ENCODE measurements around the gene NAV3.

NAV3 gene

GRCh38 chr12:77830583-77831351, at the start of gene NAV3:
Gene NAV3 (plus strand): TSS chr12:77830894. CDS start chr12:77831462, 568 bp downstream.
- no peaks in the 10 kb centered on the region for H3K36me3 Mint-ChIP-seq (ENCODE audit: low read depth)
- H3K4me1 Mint-ChIP-seq (ENCODE audit: low read depth): no peaks in the 10 kb centered on the region
- H3K27ac Mint-ChIP-seq: no peak within 1 kb of the TSS
- H3K27me3 Mint-ChIP-seq: no peaks in the 10 kb centered on the region
- no peak within 1 kb of the TSS for H3K4me3 Mint-ChIP-seq
- intact Hi-C loops (cut with micrococcal nuclease): no loop called here
- no peaks in the 10 kb centered on the region for H3K9me3 Mint-ChIP-seq

GRCh38 chr12:77782034-77782433, 48.7 kb upstream of the NAV3 start:
- no peak overlapping the region for H3K27ac Mint-ChIP-seq
- H3K27me3 Mint-ChIP-seq: no peaks in the 10 kb centered on the region
- intact Hi-C loops (cut with micrococcal nuclease): no loop called here
- no peak overlapping the region for H3K4me3 Mint-ChIP-seq
- H3K36me3 Mint-ChIP-seq (ENCODE audit: low read depth): no peaks in the 10 kb centered on the region
- no peaks in the 10 kb centered on the region for H3K9me3 Mint-ChIP-seq
- H3K4me1 Mint-ChIP-seq (ENCODE audit: low read depth): no peaks in the 10 kb centered on the region

GRCh38 chr12:77782766-77783165, 47.9 kb upstream of the NAV3 start:
- no peaks in the 10 kb centered on the region for H3K4me1 Mint-ChIP-seq (ENCODE audit: low read depth)
- intact Hi-C loops (cut with micrococcal nuclease): no loop called here
- no peaks in the 10 kb centered on the region for H3K9me3 Mint-ChIP-seq
- H3K27me3 Mint-ChIP-seq: no peaks in the 10 kb centered on the region
- no peak overlapping the region for H3K4me3 Mint-ChIP-seq
- H3K27ac Mint-ChIP-seq: no peak overlapping the region
- H3K36me3 Mint-ChIP-seq (ENCODE audit: low read depth): no peaks in the 10 kb centered on the region

- no peak overlapping the region for H3K4me3 Mint-ChIP-seq
- H3K27ac Mint-ChIP-seq: no peak overlapping the region
- no peaks in the 10 kb centered on the region for H3K36me3 Mint-ChIP-seq (ENCODE audit: low read depth)
- H3K27me3 Mint-ChIP-seq: no peaks in the 10 kb centered on the region
- no peaks in the 10 kb centered on the region for H3K9me3 Mint-ChIP-seq
- intact Hi-C loops (cut with micrococcal nuclease): no loop called here
- no peaks in the 10 kb centered on the region for H3K4me1 Mint-ChIP-seq (ENCODE audit: low read depth)
Measured at GRCh38 chr12:77785211-77785610, 45.5 kb upstream of the NAV3 start.

- H3K27me3 Mint-ChIP-seq: no peaks in the 10 kb centered on the region
- no peak overlapping the region for H3K27ac Mint-ChIP-seq
Measured at GRCh38 chr12:77786675-77787074, 44.0 kb upstream of the NAV3 start.

GRCh38 chr12:77788231-77789168, 42.2 kb upstream of the NAV3 start:
- Mint-ChIP-seq H3K4me1 (ENCODE audit: low read depth) (no peaks in the 10 kb centered on the region), H3K36me3 (ENCODE audit: low read depth) (no peaks in the 10 kb centered on the region), H3K9me3 (peaks cover 14% of the 10 kb centered on the region), H3K27ac (no peak overlapping the region), H3K27me3 (no peaks in the 10 kb centered on the region), H3K4me3 (no peak overlapping the region)
- intact Hi-C loops (cut with micrococcal nuclease): no loop called here

More at GRCh38 chr12:77786675-77787074, 44.0 kb upstream of the NAV3 start:
- Mint-ChIP-seq H3K4me3 (no peak overlapping the region), H3K4me1 (ENCODE audit: low read depth) (no peaks in the 10 kb centered on the region), H3K9me3 (peaks cover 8% of the 10 kb centered on the region), H3K36me3 (ENCODE audit: low read depth) (no peaks in the 10 kb centered on the region)
- intact Hi-C loops (cut with micrococcal nuclease): no loop called here

- Mint-ChIP-seq H3K27ac (no peak overlapping the region), H3K27me3 (no peaks in the 10 kb centered on the region), H3K4me1 (ENCODE audit: low read depth) (no peaks in the 10 kb centered on the region), H3K4me3 (no peak overlapping the region), H3K9me3 (peaks cover 14% of the 10 kb centered on the region), H3K36me3 (ENCODE audit: low read depth) (no peaks in the 10 kb centered on the region)
- intact Hi-C loops (cut with micrococcal nuclease): no loop called here
Measured at GRCh38 chr12:77795699-77796098, 35.0 kb upstream of the NAV3 start.

GRCh38 chr12:77796775-77797174, 33.9 kb upstream of the NAV3 start:
- Mint-ChIP-seq H3K4me1 (ENCODE audit: low read depth) (no peaks in the 10 kb centered on the region), H3K4me3 (no peak overlapping the region), H3K36me3 (ENCODE audit: low read depth) (no peaks in the 10 kb centered on the region), H3K9me3 (peaks cover 10% of the 10 kb centered on the region), H3K27ac (no peak overlapping the region), H3K27me3 (no peaks in the 10 kb centered on the region)
- intact Hi-C loops (cut with micrococcal nuclease): no loop called here

GRCh38 chr12:77800501-77800900, 30.2 kb upstream of the NAV3 start:
- intact Hi-C loops (cut with micrococcal nuclease): no loop called here
- no peaks in the 10 kb centered on the region for H3K27me3 Mint-ChIP-seq
- no peaks in the 10 kb centered on the region for H3K36me3 Mint-ChIP-seq (ENCODE audit: low read depth)
- H3K4me3 Mint-ChIP-seq: no peak overlapping the region
- peaks cover 9% of the 10 kb centered on the region for H3K9me3 Mint-ChIP-seq
- no peaks in the 10 kb centered on the region for H3K4me1 Mint-ChIP-seq (ENCODE audit: low read depth)
- no peak overlapping the region for H3K27ac Mint-ChIP-seq

- H3K4me3 Mint-ChIP-seq: no peak overlapping the region
- intact Hi-C loops (cut with micrococcal nuclease): no loop called here
Measured at GRCh38 chr12:77808534-77808933, 22.2 kb upstream of the NAV3 start.

GRCh38 chr12:77813558-77813957, 17.1 kb upstream of the NAV3 start:
- no peak overlapping the region for H3K27ac Mint-ChIP-seq

More at GRCh38 chr12:77808534-77808933, 22.2 kb upstream of the NAV3 start:
- Mint-ChIP-seq H3K27ac (no peak overlapping the region), H3K27me3 (no peaks in the 10 kb centered on the region), H3K9me3 (peaks cover 39% of the 10 kb centered on the region), H3K36me3 (ENCODE audit: low read depth) (no peaks in the 10 kb centered on the region), H3K4me1 (ENCODE audit: low read depth) (no peaks in the 10 kb centered on the region)

GRCh38 chr12:77814386-77814785, 16.3 kb upstream of the NAV3 start:
- no peaks in the 10 kb centered on the region for H3K4me1 Mint-ChIP-seq (ENCODE audit: low read depth)
- no peaks in the 10 kb centered on the region for H3K36me3 Mint-ChIP-seq (ENCODE audit: low read depth)
- intact Hi-C loops (cut with micrococcal nuclease): no loop called here
- no peak overlapping the region for H3K4me3 Mint-ChIP-seq
- H3K27ac Mint-ChIP-seq: no peak overlapping the region
- no peaks in the 10 kb centered on the region for H3K9me3 Mint-ChIP-seq
- no peaks in the 10 kb centered on the region for H3K27me3 Mint-ChIP-seq

More at GRCh38 chr12:77813558-77813957, 17.1 kb upstream of the NAV3 start:
- Mint-ChIP-seq H3K9me3 (peaks cover 1% of the 10 kb centered on the region), H3K4me3 (no peak overlapping the region), H3K4me1 (ENCODE audit: low read depth) (no peaks in the 10 kb centered on the region), H3K36me3 (ENCODE audit: low read depth) (no peaks in the 10 kb centered on the region), H3K27me3 (no peaks in the 10 kb centered on the region)
- intact Hi-C loops (cut with micrococcal nuclease): no loop called here

GRCh38 chr12:77816196-77816595, 14.5 kb upstream of the NAV3 start:
- H3K27ac Mint-ChIP-seq: no peak overlapping the region
- no peaks in the 10 kb centered on the region for H3K36me3 Mint-ChIP-seq (ENCODE audit: low read depth)
- no peaks in the 10 kb centered on the region for H3K9me3 Mint-ChIP-seq
- H3K27me3 Mint-ChIP-seq: no peaks in the 10 kb centered on the region
- H3K4me3 Mint-ChIP-seq: no peak overlapping the region
- intact Hi-C loops (cut with micrococcal nuclease): no loop called here
- no peaks in the 10 kb centered on the region for H3K4me1 Mint-ChIP-seq (ENCODE audit: low read depth)

- H3K9me3 Mint-ChIP-seq: no peaks in the 10 kb centered on the region
- H3K36me3 Mint-ChIP-seq (ENCODE audit: low read depth): no peaks in the 10 kb centered on the region
- H3K4me1 Mint-ChIP-seq (ENCODE audit: low read depth): no peaks in the 10 kb centered on the region
- H3K4me3 Mint-ChIP-seq: no peak overlapping the region
- intact Hi-C loops (cut with micrococcal nuclease): no loop called here
- H3K27ac Mint-ChIP-seq: no peak overlapping the region
- H3K27me3 Mint-ChIP-seq: no peaks in the 10 kb centered on the region
Measured at GRCh38 chr12:77817276-77817675, 13.4 kb upstream of the NAV3 start.
